HG03095 (cell line): Measurements from ENCODE around the gene SCAMP1.
A peak's percentile ranks its signal among the peaks of the same experiment; 100 is the strongest.
"Not testable (repeated sequence)": the region's sequence is repeated elsewhere in the genome, so short reads cannot be mapped to it uniquely, and the experiment has no call there.

Source experiments
- ATAC-seq: cut with Tn5 transposase; IDR thresholded peaks from one replicate; pipeline ENCODE4 v1.9.1; 2021; ENCODE audit warnings: moderate library complexity; ENCODE audit not compliant: unreplicated experiment

SCAMP1 gene

GRCh38 chr5:78360924-78361630 is 660 bp downstream of the SCAMP1 start:
- peak; percentile 29 for ATAC-seq

- ATAC-seq, result no peak
These were observed 1.2 kb downstream of the SCAMP1 start for GRCh38 chr5:78361631-78361993.

- no peak for ATAC-seq
These were observed 1.8 kb downstream of the SCAMP1 start for GRCh38 chr5:78362220-78362619.

- ATAC-seq, result no peak
These were observed 3.6 kb downstream of the SCAMP1 start for GRCh38 chr5:78364005-78364404.

GRCh38 chr5:78367318-78367991 is 7.0 kb downstream of the SCAMP1 start:
- ATAC-seq, result no peak

GRCh38 chr5:78369680-78370079 is 9.3 kb downstream of the SCAMP1 start:
- no peak for ATAC-seq

GRCh38 chr5:78373231-78373630 is 12.8 kb downstream of the SCAMP1 start:
- no peak for ATAC-seq

GRCh38 chr5:78376315-78376714 is 15.9 kb downstream of the SCAMP1 start:
- ATAC-seq, result no peak

GRCh38 chr5:78377056-78377717 is 16.8 kb downstream of the SCAMP1 start:
- no peak for ATAC-seq

- ATAC-seq, result no peak
These were observed 17.3 kb downstream of the SCAMP1 start for GRCh38 chr5:78377718-78378105.

GRCh38 chr5:78387468-78388153 is 27.2 kb downstream of the SCAMP1 start:
- ATAC-seq, result no peak

GRCh38 chr5:78391357-78391756 is 30.9 kb downstream of the SCAMP1 start:
- not testable (repeated sequence) for ATAC-seq

- no peak for ATAC-seq
These were observed 37.4 kb downstream of the SCAMP1 start for GRCh38 chr5:78397831-78398230.

- no peak for ATAC-seq
These were observed 38.7 kb downstream of the SCAMP1 start for GRCh38 chr5:78399116-78399515.

- no peak for ATAC-seq
These were observed 44.4 kb downstream of the SCAMP1 start for GRCh38 chr5:78404682-78405293.

- ATAC-seq, result no peak
These were observed 45.7 kb downstream of the SCAMP1 start for GRCh38 chr5:78405829-78406750.

GRCh38 chr5:78407458-78407857 is 47.0 kb downstream of the SCAMP1 start:
- ATAC-seq, result no peak

GRCh38 chr5:78411586-78411985 is 51.2 kb downstream of the SCAMP1 start:
- ATAC-seq, result no peak

- no peak for ATAC-seq
These were observed 56.4 kb downstream of the SCAMP1 start for GRCh38 chr5:78416677-78417425.
